HepG2 (cell line): Measurements from ENCODE around the gene KCNK10. TPM values are rescaled to one million over a fixed set of nuclear protein-coding genes. Genes with fewer than 3 reads are reported as not detected.
A peak's percentile ranks its signal among the peaks of the same experiment; 100 is the strongest.

ENCODE experiments used
- ATAC-seq: fragments of 200-7000 bp; cut with Tn5 transposase; 3 replicates; pipeline ENCODE4 v1.9.1; 2020; ENCODE audit warnings: mild to moderate bottlenecking, moderate library complexity
- BruUV-seq: library from RNA; stranded (reverse); fragments of 400-500 nt; replicated peaks from 2 replicates; lab custom pipeline; 2021; lab: Mats Ljungman, UMichigan
- CTCF ChIA-PET: fragments of 300-600 bp; formaldehyde crosslinking; extraction: SDS; loops from one replicate; lab custom pipeline; 2021; ENCODE audit warnings: low total read pairs, inconsistent platforms, low intra/inter-chr PET ratio; lab: Yijun Ruan, JAX
- POLR2A ChIA-PET: fragments of 350-600 bp; sonication (Branson Sonifier 250); formaldehyde crosslinking; loops from one replicate; lab custom pipeline; 2020; ENCODE audit warnings: antibody characterized with exemption, inconsistent platforms; lab: Yijun Ruan, JAX
- DNase-seq: peaks from one replicate; pipeline ENCODE4 v3.0.0-alpha.2; 2015; ENCODE audit warnings: low spot score
- FAIRE-seq: peaks from 3 replicates; lab custom pipeline; 2011; peaks lifted over from hg19 to GRCh38; lab: Jason Lieb, UNC
- H2AFZ ChIP-seq: one replicate; pipeline ENCODE4 v1.6.1; 2011; ENCODE audit warnings: low read length, inconsistent platforms
- H3K27ac ChIP-seq: fragments of 300-600 bp; 3 replicates; pipeline ENCODE4 v1.8.0; 2011; ENCODE audit warnings: mixed run types, mild to moderate bottlenecking, mixed read lengths, low read length, inconsistent platforms; ENCODE audit not compliant: insufficient read depth; ENCODE audit errors: extremely low read length
- H3K27me3 ChIP-seq, 2 experiments: fragments of 200-600 bp in 1 of 2; 2 replicates in 1 of 2; 3 replicates in 1 of 2; pipeline versions ENCODE4 v1.6.0 to v1.8.0; 2011; ENCODE audit warnings: low read length in 2 of 2, mild to moderate bottlenecking in 2 of 2, moderate library complexity in 2 of 2, inconsistent platforms in 1 of 2; ENCODE audit not compliant: insufficient read depth in 2 of 2, control insufficient read depth in 1 of 2
- H3K36me3 ChIP-seq, 2 experiments: fragments of 200-600 bp in 1 of 2; replicated peaks in 1 of 2; 2 replicates in 1 of 2; 3 replicates in 1 of 2; pipeline versions ENCODE4 v1.5.1 to v1.8.0; 2011; ENCODE audit warnings: low read length in 2 of 2, inconsistent platforms in 1 of 2; ENCODE audit not compliant: insufficient read depth in 2 of 2, control insufficient read depth in 1 of 2
- H3K4me1 ChIP-seq: 2 replicates; pipeline ENCODE4 v1.5.1; 2012; ENCODE audit warnings: low read length, inconsistent platforms; ENCODE audit not compliant: insufficient read depth
- H3K4me2 ChIP-seq: 2 replicates; pipeline ENCODE4 v1.6.0; 2011; ENCODE audit warnings: low read depth, low read length, inconsistent platforms
- H3K4me3 ChIP-seq, 3 experiments: fragments of 200-600 bp in 1 of 3; sonication (generic), shearing (Covaris generic) in 1 of 3; replicated peaks in 1 of 3; 2 replicates each; pipeline ENCODE4 v1.5.1; 2011 to 2016; ENCODE audit warnings: low read length in 3 of 3, inconsistent platforms in 2 of 3, low read depth in 2 of 3, mild to moderate bottlenecking in 2 of 3, control low read depth in 1 of 3, mixed read lengths in 1 of 3; ENCODE audit not compliant: insufficient read depth in 1 of 3
- H3K79me2 ChIP-seq: one replicate; pipeline ENCODE4 v1.6.1; 2011; ENCODE audit warnings: low read length, inconsistent platforms; ENCODE audit not compliant: insufficient read depth
- H3K9ac ChIP-seq: 2 replicates; pipeline ENCODE4 v1.6.0; 2011; ENCODE audit warnings: mild to moderate bottlenecking, low read depth, low read length, inconsistent platforms; ENCODE audit not compliant: insufficient read depth
- H3K9me3 ChIP-seq: 2 replicates; pipeline ENCODE4 v1.5.1; 2012; ENCODE audit warnings: mild to moderate bottlenecking, low read length
- H4K20me1 ChIP-seq: 2 replicates; pipeline ENCODE4 v1.6.0; 2011; ENCODE audit warnings: inconsistent platforms, mild to moderate bottlenecking, low read length, moderate library complexity; ENCODE audit not compliant: insufficient read depth
- ARNT ChIP-seq: fragments of 450-650 bp; IDR thresholded peaks from 2 replicates; pipeline ENCODE4 v1.6.1; 2017
- CEBPB ChIP-seq: IDR thresholded peaks from 2 replicates; pipeline ENCODE4 v1.6.1; 2011; ENCODE audit warnings: low read depth, low read length, improper control_type of control experiment, borderline replicate concordance
- HDAC6 ChIP-seq: fragments of 200-600 bp; sonication (generic); IDR thresholded peaks from 2 replicates; pipeline ENCODE4 v1.7.0; 2017; ENCODE audit warnings: mild to moderate bottlenecking, antibody characterized with exemption, low read length, low read depth
- MED1 ChIP-seq: sonication (generic); formaldehyde crosslinking; IDR thresholded peaks from 2 replicates; pipeline ENCODE4 v1.4.0; 2020; ENCODE audit warnings: missing genetic modification reagents
- NR2C2 ChIP-seq: sonication (generic); formaldehyde crosslinking; IDR thresholded peaks from 2 replicates; pipeline ENCODE4 v1.4.0; 2020; ENCODE audit warnings: missing genetic modification reagents, mild to moderate bottlenecking, moderate library complexity, borderline replicate concordance
- SRF ChIP-seq: IDR thresholded peaks from 2 replicates; pipeline ENCODE4 v1.6.1; 2011; ENCODE audit warnings: mild to moderate bottlenecking, low read depth, low read length, moderate library complexity
- ZNF644 ChIP-seq: IDR thresholded peaks from 2 replicates; pipeline ENCODE4 v1.6.1; 2016; ENCODE audit warnings: low read depth
- WGBS: methylation state at CpG from one replicate; pipeline ENCODE4 v1.1.6; 2017; ENCODE audit warnings: low lambda C conversion rate; 5-methylcytosine and 5-hydroxymethylcytosine counted together
- in situ Hi-C: cut with HindIII; loops from 2 replicates; pipeline ENCODE4 v1.10.0; 2017; ENCODE audit warnings: low pct_unique_long_range_greater_than_20kb; ENCODE audit not compliant: extremely low pct_ligation_motif_present
- intact Hi-C: fragments of 100-400 bp; cut with micrococcal nuclease; formaldehyde crosslinking; loops from one replicate; pipeline ENCODE4 v1.10.0; 2022; ENCODE audit not compliant: unreplicated experiment
- polyA plus RNA-seq, 8 experiments: library from polyadenylated mRNA; depleted of rRNA in 3 of 8; stranded (reverse) in 7 of 8; unstranded in 1 of 8; fragments of >200 nt; fragmentation: Illumina TruSeq in 4 of 8; extraction: Trizol in 4 of 8; gene quantifications; 2 replicates each; pipeline versions ENCODE4 v1.2.1 to v1.2.3, GENCODE V29; 2011 to 2016; ENCODE audit warnings: low read depth in 4 of 8, missing spikeins in 1 of 8, mixed read lengths in 1 of 8; ENCODE audit not compliant: insufficient read depth in 1 of 8
- total RNA-seq, 5 experiments: library from RNA; depleted of rRNA; stranded (reverse); fragments of >200 nt; fragmentation: Illumina TruSeq; extraction: Trizol; gene quantifications; 2 replicates each; pipeline ENCODE4 v1.2.3, GENCODE V29; 2016; ENCODE audit warnings: low read depth in 1 of 5
- TF ChIP-seq, protein P1 (sequence below): sonication (generic); formaldehyde crosslinking; IDR thresholded peaks from 2 replicates; pipeline ENCODE4 v1.8.0; 2022; ENCODE audit warnings: mild to moderate bottlenecking, missing genetic modification reagents, moderate library complexity
- TF ChIP-seq, protein P2 (sequence below): sonication (generic); formaldehyde crosslinking; IDR thresholded peaks from 2 replicates; pipeline ENCODE4 v1.5.0; 2020; ENCODE audit warnings: missing genetic modification reagents
- TF ChIP-seq, protein P3 (sequence below): sonication (generic); formaldehyde crosslinking; IDR thresholded peaks from 2 replicates; pipeline ENCODE4 v1.4.0; 2020; ENCODE audit warnings: missing genetic modification reagents; ENCODE audit errors: not compliant biosample characterization
- TF ChIP-seq, protein P4 (sequence below): sonication (generic); formaldehyde crosslinking; IDR thresholded peaks from 2 replicates; pipeline ENCODE4 v1.5.0; 2020; ENCODE audit warnings: mild to moderate bottlenecking, missing genetic modification reagents, borderline replicate concordance

The KCNK10 gene
- total and polyA plus RNA-seq, 2 of the 13 experiments (the other 11 are each of a cell fraction or from before 2014, with no cell fraction given) = not detected

DNA sequence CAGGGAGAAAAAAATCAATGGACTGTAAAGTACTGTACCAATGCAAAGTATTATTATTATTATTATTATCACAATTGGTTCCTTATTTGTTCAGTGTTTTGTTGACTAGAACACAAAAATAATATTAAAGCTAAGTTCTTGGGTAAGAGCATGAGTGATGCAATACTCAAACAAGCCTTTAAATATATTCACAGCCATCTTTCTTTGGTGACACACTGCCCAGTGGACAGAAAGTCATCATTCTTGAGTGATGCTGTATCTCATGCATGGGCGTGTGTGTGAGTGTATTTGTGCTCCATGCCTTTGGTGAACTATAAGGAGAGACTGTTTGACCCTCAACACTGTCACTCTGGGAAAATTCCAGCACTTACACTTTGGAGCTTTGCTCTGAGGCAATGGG lies 93.6 kb downstream of the KCNK10 start:
- Histone ChIP-seq H2AFZ (no peak overlapping the region), H4K20me1 (no peaks in the 10 kb centered on the region), H3K9me3 (no peaks in the 10 kb centered on the region), H3K79me2 (no peaks in the 10 kb centered on the region), H3K4me1 (no peaks in the 10 kb centered on the region), H3K4me2 (no peak overlapping the region), H3K9ac (no peak overlapping the region), H3K27ac (no peak overlapping the region), H3K36me3 (no peaks in the 10 kb centered on the region), H3K27me3 (peaks cover 0 to 7% of the 10 kb centered on the region in 2 experiments; a peak in 2 of 5 replicates), H3K4me3 (no peak overlapping the region)
- no TSS peak for BruUV-seq
- intact Hi-C loops = no loop called here
- WGBS = 0% methylated on average over 1 of the region's 1 CpG
- DNase-seq (no peak), ATAC-seq (no peak), FAIRE-seq (no peak)
- ChIA-PET CTCF (no interaction called here), POLR2A (no interaction called here)
- peak; percentile 64; the same call in 1 of the 2 replicates for TF ChIP-seq CEBPB
- TF ChIP-seq, protein P1, sequence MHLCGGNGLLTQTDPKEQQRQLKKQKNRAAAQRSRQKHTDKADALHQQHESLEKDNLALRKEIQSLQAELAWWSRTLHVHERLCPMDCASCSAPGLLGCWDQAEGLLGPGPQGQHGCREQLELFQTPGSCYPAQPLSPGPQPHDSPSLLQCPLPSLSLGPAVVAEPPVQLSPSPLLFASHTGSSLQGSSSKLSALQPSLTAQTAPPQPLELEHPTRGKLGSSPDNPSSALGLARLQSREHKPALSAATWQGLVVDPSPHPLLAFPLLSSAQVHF (CRISPR knock-in tag) = no peak
- in situ Hi-C loops = no loop called here

DNA sequence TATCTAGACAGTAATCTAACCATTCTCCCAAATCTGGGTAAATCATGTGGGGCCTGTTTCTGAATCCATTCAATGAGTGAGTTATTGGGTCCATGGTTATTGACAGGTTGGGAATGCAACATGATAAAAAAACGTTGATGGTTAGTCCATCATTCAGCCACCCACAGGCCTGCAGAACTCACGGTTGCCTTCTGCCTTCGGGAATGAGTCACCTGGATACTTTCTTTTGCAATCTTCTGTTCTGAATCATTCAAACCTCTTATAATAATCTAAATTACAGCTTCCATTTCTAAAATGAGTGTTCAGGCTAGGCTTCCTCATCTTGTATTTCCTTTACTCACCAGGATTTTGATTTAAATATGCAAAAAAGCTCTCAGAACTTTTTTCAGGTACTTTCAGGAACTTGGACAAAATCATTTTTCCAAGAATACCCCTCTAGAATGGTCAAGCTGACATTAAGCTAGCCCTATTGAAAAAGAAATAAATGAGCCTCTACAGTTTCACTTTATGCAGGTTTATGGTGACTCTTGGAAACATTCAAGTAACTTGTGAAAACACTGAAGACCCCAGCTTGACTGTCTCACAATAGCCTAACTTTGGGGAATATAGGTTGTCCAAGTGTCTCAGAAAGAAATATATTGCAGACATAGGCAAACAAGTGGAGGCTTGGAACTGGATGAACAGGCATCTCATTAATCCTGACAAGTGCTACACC lies 94.4 kb downstream of the KCNK10 start:
- Histone ChIP-seq H2AFZ (no peak overlapping the region), H3K27me3 (peaks cover 0 to 7% of the 10 kb centered on the region in 2 experiments; a peak in 2 of 5 replicates), H3K4me1 (no peaks in the 10 kb centered on the region), H4K20me1 (no peaks in the 10 kb centered on the region), H3K27ac (no peak overlapping the region), H3K4me2 (no peak overlapping the region), H3K4me3 (no peak overlapping the region), H3K79me2 (no peaks in the 10 kb centered on the region), H3K9ac (no peak overlapping the region), H3K36me3 (no peaks in the 10 kb centered on the region), H3K9me3 (peaks cover 6% of the 10 kb centered on the region; the same call in 1 of the 2 replicates)
- FAIRE-seq = no peak
- CTCF ChIA-PET = no interaction called here
- ATAC-seq = no peak
- intact Hi-C loops = no loop called here
- no TSS peak for BruUV-seq
- in situ Hi-C loops = no loop called here
- 0% methylated on average over 3 of the region's 3 CpGs for WGBS
- POLR2A ChIA-PET = no interaction called here
- DNase-seq = no peak
- TF ChIP-seq, protein P2, sequence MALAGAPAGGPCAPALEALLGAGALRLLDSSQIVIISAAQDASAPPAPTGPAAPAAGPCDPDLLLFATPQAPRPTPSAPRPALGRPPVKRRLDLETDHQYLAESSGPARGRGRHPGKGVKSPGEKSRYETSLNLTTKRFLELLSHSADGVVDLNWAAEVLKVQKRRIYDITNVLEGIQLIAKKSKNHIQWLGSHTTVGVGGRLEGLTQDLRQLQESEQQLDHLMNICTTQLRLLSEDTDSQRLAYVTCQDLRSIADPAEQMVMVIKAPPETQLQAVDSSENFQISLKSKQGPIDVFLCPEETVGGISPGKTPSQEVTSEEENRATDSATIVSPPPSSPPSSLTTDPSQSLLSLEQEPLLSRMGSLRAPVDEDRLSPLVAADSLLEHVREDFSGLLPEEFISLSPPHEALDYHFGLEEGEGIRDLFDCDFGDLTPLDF = no peak
- no peak for TF ChIP-seq HDAC6
- TF ChIP-seq, protein P3, sequence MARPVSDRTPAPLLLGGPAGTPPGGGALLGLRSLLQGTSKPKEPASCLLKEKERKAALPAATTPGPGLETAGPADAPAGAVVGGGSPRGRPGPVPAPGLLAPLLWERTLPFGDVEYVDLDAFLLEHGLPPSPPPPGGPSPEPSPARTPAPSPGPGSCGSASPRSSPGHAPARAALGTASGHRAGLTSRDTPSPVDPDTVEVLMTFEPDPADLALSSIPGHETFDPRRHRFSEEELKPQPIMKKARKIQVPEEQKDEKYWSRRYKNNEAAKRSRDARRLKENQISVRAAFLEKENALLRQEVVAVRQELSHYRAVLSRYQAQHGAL (CRISPR knock-in tag) = no peak
- TF ChIP-seq SRF = no peak
- no peak for TF ChIP-seq ARNT
- TF ChIP-seq MED1 = no peak
- TF ChIP-seq, protein P4, sequence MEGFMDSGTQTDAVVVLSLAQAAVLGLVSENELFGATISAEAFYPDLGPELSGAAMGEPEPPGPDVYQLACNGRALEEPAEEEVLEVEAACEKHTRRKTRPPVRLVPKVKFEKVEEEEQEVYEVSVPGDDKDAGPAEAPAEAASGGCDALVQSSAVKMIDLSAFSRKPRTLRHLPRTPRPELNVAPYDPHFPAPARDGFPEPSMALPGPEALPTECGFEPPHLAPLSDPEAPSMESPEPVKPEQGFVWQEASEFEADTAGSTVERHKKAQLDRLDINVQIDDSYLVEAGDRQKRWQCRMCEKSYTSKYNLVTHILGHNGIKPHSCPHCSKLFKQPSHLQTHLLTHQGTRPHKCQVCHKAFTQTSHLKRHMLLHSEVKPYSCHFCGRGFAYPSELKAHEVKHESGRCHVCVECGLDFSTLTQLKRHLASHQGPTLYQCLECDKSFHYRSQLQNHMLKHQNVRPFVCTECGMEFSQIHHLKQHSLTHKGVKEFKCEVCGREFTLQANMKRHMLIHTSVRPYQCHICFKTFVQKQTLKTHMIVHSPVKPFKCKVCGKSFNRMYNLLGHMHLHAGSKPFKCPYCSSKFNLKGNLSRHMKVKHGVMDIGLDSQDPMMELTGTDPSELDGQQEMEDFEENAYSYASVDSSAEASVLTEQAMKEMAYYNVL (CRISPR knock-in tag) = no peak
- no peak for TF ChIP-seq NR2C2
- TF ChIP-seq ZNF644 (CRISPR knock-in tag) = no peak
